Effector memory CD4-positive, alpha-beta T cell (primary cell): ENCODE results near the gene PSAP.

Experiments
- DNase-seq, 3 donors: peaks; one replicate each; pipeline ENCODE4 v3.0.0-alpha.2; 2020
- H3K27ac ChIP-seq: 2 replicates; pipeline ENCODE4 v1.7.0; 2013; ENCODE audit warnings: mild to moderate bottlenecking, low read length, moderate library complexity; ENCODE audit not compliant: insufficient read depth, poor library complexity, severe bottlenecking
- H3K27me3 ChIP-seq: replicated peaks from 2 replicates; pipeline ENCODE4 v1.7.0; 2013; ENCODE audit warnings: mild to moderate bottlenecking, low read length; ENCODE audit not compliant: insufficient read depth, control insufficient read depth, poor library complexity, severe bottlenecking
- H3K36me3 ChIP-seq: 2 replicates; pipeline ENCODE4 v1.7.0; 2013; ENCODE audit warnings: mild to moderate bottlenecking, low read length, moderate library complexity; ENCODE audit not compliant: control insufficient read depth, insufficient read depth
- H3K4me1 ChIP-seq: 2 replicates; pipeline ENCODE4 v1.7.0; 2013; ENCODE audit warnings: low read length, mild to moderate bottlenecking; ENCODE audit not compliant: control insufficient read depth, insufficient read depth, poor library complexity, severe bottlenecking
- H3K4me3 ChIP-seq: 2 replicates; pipeline ENCODE4 v1.7.0; 2013; ENCODE audit warnings: low read length, low read depth, mild to moderate bottlenecking; ENCODE audit not compliant: insufficient read depth, poor library complexity, severe bottlenecking
- H3K9me3 ChIP-seq: 2 replicates; pipeline ENCODE4 v1.7.0; 2013; ENCODE audit warnings: mild to moderate bottlenecking, low read length, moderate library complexity; ENCODE audit not compliant: control insufficient read depth

The PSAP gene

DNA sequence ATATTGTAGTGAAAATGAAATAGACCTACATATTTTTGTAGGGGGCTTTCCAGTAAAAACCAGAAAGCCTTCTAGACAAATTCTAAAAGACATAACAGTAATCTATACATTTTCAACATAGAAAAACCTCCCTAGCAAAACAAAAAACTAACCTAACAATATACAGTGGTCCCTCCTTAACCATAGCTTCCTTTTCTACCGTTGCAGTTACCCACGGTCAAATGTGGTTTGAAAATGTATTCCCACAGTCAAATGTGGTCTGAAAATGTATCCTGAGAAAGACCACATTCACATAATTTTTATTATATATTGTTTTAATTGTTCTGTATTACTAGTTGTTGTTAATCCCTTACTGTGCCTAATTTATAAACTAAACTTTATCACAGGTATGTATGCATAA lies 6.4 kb downstream of the PSAP start:
- Histone ChIP-seq H3K4me1 (peaks cover 3% of the 10 kb centered on the region), H3K27ac (no peak overlapping the region), H3K9me3 (no peaks in the 10 kb centered on the region), H3K27me3 (no peaks in the 10 kb centered on the region), H3K4me3 (no peak overlapping the region), H3K36me3 (no peaks in the 10 kb centered on the region)
- no peak for DNase-seq

DNA sequence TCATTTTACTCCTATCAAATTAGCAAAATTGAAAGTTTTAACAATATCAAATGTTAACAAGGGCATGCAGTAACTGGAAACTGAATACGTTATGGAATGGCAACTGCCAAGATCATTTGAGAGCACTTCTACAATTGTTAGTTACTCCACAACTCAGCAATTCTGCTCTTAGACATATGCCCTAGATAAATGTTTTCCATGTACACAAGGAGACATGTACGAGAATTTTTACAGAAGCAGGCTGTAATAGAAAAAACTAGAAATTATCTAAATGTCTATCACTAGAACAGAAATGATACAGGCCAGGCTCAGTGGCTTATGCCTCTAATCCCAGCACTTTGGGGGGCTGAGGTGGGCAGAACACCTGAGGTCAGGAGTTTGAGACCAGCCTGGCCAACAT lies 7.0 kb downstream of the PSAP start:
- DNase-seq: no peak
- no peaks in the 10 kb centered on the region for H3K36me3 ChIP-seq
- H3K27me3 ChIP-seq: no peaks in the 10 kb centered on the region
- H3K4me3 ChIP-seq: no peak overlapping the region
- H3K4me1 ChIP-seq: peaks cover 3% of the 10 kb centered on the region
- H3K9me3 ChIP-seq: no peaks in the 10 kb centered on the region
- no peak overlapping the region for H3K27ac ChIP-seq

DNA sequence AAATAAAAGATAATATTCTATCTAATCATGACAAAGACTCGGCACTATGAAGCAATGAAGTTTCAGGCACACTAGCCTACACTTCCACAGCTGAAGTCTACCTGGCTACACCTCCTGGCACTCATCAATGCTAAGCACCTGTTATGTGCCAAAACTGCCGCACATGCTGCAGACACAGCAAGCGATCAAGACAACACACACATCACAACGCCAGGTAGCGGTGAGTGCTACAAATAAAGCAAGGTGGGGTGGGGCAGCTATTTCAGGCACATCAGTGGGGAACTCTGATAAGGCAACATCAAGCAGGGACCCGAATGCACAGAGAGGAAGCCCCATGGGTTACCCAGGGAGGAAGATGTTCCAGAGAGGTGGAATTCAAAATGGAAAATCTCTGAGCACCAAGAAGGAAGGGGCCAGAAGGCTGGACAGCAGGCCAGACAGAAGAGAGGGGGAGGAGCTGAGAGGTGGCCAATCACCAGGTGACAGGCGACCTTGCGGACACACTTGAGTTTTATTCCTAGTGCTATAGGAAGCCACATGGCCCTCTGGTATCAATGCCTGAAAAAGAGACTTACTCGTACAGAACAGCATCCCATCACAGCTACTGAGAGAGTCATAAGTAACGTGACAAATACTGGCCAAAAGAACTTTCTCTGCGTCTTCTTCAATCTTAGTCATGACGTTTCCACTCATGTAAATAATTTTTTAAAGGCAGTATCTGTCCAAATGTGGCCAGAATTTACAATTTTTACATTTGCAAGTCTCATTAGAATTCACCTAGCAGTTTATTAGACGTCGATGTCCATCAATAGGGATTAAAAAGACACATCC lies 8.0 kb downstream of the PSAP start:
- DNase-seq: no peak
- H3K27me3 ChIP-seq: no peaks in the 10 kb centered on the region
- H3K9me3 ChIP-seq: no peaks in the 10 kb centered on the region
- no peak overlapping the region for H3K27ac ChIP-seq
- peaks cover 6% of the 10 kb centered on the region for H3K4me1 ChIP-seq
- H3K4me3 ChIP-seq: no peak overlapping the region
- H3K36me3 ChIP-seq: no peaks in the 10 kb centered on the region

DNA sequence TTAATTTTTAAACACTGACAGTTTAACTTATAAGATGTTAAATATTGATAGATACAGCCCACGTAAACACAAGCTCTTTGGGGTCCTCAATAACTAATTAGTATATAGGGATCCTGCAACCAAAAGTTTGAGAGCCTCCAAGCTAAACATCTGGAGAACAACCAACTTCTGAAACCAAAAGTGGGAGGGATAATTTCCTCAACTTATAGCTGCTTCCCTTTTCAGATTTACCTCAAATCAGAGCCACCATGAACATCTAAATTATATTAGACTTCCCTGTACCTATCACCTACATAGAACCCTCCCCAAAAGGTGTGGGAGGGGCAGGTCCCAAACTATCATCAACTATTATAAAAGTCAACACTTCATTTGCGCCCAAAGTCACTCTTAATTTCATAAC lies 8.6 kb downstream of the PSAP start:
- Histone ChIP-seq H3K4me1 (peaks cover 7% of the 10 kb centered on the region), H3K9me3 (no peaks in the 10 kb centered on the region), H3K36me3 (no peaks in the 10 kb centered on the region), H3K4me3 (no peak overlapping the region), H3K27ac (no peak overlapping the region), H3K27me3 (no peaks in the 10 kb centered on the region)
- DNase-seq: no peak

DNA sequence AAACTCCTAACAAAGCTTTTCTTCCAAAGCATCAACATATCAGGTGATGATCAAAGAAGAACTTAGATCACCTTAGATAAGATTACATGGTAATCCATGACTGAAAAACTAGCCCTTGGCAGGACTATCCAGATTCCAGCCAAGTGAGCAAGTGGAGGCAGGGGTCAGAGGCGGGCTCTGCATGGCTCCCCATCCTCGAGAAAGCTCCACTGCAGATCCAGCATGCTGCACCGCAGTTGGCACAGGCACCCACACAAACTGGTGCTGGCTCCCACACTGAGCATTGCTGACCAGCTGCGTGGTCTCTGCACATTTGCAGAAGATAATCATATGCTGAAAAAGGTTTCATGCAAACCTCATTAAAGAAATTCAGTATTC lies 10.1 kb downstream of the PSAP start:
- H3K9me3 ChIP-seq: no peaks in the 10 kb centered on the region
- H3K27me3 ChIP-seq: no peaks in the 10 kb centered on the region
- no peaks in the 10 kb centered on the region for H3K36me3 ChIP-seq
- H3K4me3 ChIP-seq: no peak overlapping the region
- no peak overlapping the region for H3K27ac ChIP-seq
- DNase-seq: no peak
- peaks cover 7% of the 10 kb centered on the region for H3K4me1 ChIP-seq

GRCh38 chr10:71840177-71840957 lies 10.7 kb downstream of the PSAP start:
- H3K36me3 ChIP-seq: no peaks in the 10 kb centered on the region
- H3K4me1 ChIP-seq: peaks cover 7% of the 10 kb centered on the region
- no peaks in the 10 kb centered on the region for H3K9me3 ChIP-seq
- H3K27ac ChIP-seq: no peak overlapping the region
- no peak for DNase-seq
- no peak overlapping the region for H3K4me3 ChIP-seq
- no peaks in the 10 kb centered on the region for H3K27me3 ChIP-seq

GRCh38 chr10:71838264-71839211 lies 12.5 kb downstream of the PSAP start:
- peaks cover 7% of the 10 kb centered on the region for H3K4me1 ChIP-seq
- H3K27me3 ChIP-seq: no peaks in the 10 kb centered on the region
- H3K36me3 ChIP-seq: peaks cover 5% of the 10 kb centered on the region
- no peak for DNase-seq
- H3K4me3 ChIP-seq: no peak overlapping the region
- no peak overlapping the region for H3K27ac ChIP-seq
- no peaks in the 10 kb centered on the region for H3K9me3 ChIP-seq

DNA sequence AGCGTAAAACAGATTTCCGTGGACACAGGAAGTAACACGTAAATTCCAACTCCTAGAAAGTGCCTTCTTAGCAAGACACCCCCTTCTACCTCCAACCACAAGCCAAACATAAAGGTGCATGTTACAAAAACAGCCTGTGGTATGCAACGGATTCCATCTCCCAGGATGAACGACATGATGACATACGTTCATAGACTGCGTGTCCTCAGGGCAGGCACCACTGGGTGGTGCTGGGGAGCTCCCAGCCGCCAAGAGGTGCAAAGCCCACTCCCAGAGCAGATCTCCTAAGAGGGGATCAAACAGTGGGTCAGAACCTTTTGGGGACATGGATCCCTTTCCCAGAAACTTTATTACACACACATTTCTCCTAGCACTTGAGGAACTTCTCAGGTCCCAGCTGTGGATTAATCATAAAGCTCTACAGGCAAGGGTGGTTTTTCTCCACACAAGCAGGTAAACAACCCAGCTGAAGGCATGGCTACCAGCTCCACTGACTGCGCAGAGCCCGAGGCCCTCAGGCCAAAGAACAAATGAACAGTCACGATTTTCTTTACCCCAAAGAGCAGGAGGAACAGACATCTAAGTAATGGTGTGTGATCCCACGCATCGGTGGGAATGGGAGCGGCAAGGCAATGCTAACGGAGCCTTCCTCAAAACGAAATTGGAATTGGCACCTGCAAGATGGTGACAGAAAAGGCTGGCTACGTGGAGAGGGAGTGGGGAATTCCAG lies 13.8 kb downstream of the PSAP start:
- H3K4me3 ChIP-seq: no peak overlapping the region
- no peaks in the 10 kb centered on the region for H3K9me3 ChIP-seq
- peaks cover 7% of the 10 kb centered on the region for H3K4me1 ChIP-seq
- H3K36me3 ChIP-seq: peaks cover 10% of the 10 kb centered on the region
- no peak overlapping the region for H3K27ac ChIP-seq
- DNase-seq: no peak
- H3K27me3 ChIP-seq: no peaks in the 10 kb centered on the region

- H3K4me1 ChIP-seq: peaks cover 7% of the 10 kb centered on the region
Observed at GRCh38 chr10:71836596-71836974, 14.5 kb downstream of the PSAP start.

More at GRCh38 chr10:71836596-71836974, 14.5 kb downstream of the PSAP start:
- DNase-seq: no peak
- Histone ChIP-seq H3K9me3 (no peaks in the 10 kb centered on the region), H3K27me3 (no peaks in the 10 kb centered on the region), H3K36me3 (peaks cover 17% of the 10 kb centered on the region), H3K4me3 (no peak overlapping the region), H3K27ac (no peak overlapping the region)
